ENCODE data around the gene TRIP10.
A peak's percentile ranks its signal among the peaks of the same experiment; 100 is the strongest.
"Not testable (repeated sequence)": the region's sequence is repeated elsewhere in the genome, so short reads cannot be mapped to it uniquely, and the experiment has no call there.

TRIP10 gene, protein sequence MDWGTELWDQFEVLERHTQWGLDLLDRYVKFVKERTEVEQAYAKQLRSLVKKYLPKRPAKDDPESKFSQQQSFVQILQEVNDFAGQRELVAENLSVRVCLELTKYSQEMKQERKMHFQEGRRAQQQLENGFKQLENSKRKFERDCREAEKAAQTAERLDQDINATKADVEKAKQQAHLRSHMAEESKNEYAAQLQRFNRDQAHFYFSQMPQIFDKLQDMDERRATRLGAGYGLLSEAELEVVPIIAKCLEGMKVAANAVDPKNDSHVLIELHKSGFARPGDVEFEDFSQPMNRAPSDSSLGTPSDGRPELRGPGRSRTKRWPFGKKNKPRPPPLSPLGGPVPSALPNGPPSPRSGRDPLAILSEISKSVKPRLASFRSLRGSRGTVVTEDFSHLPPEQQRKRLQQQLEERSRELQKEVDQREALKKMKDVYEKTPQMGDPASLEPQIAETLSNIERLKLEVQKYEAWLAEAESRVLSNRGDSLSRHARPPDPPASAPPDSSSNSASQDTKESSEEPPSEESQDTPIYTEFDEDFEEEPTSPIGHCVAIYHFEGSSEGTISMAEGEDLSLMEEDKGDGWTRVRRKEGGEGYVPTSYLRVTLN

GRCh38 chr19:6739390-6739882, at the start of gene TRIP10:
Gene TRIP10 (plus strand): TSS chr19:6739680. CDS start chr19:6739762, 82 bp downstream.
- peak; percentile 64 to 74 (median 71) for DNase-seq (ENCODE audit: low read depth in 3 of 3)

DNA sequence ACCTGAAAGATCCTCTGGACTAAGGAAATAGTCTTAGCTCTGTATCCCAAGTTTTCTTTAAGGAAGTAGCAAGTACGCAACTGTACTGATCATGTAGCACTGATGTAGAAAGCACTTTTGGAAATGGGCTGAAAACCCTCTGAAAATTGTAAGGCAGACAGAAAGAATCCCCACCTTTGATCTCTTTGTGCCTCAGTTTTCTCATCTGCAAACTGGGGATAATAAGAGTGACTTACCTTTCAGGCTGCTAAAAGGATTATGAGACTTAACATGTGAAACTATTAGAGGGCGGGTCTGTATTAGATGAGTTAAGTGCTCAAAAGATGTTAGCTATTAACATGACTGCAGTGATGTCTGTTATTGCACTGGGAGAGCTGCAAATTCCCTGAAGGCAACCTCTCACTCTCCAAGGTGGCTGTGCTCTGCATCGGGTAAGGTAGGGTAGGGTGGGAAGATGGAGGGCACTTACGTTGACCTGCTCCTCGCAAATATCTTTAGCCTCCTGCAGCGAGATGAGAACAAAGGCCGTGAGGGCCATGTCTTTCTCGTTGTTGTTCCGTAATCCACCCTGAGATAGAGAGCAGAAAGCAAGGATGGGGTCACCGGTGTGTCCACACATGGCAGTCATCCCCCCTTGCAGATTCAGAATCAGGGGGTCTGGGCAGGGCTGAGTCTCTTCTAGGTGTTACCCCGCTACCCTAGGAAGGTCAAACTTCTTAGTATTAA, 49.2 kb upstream of the TRIP10 start:
- no peak for DNase-seq (ENCODE audit: low read depth in 3 of 3)

DNA sequence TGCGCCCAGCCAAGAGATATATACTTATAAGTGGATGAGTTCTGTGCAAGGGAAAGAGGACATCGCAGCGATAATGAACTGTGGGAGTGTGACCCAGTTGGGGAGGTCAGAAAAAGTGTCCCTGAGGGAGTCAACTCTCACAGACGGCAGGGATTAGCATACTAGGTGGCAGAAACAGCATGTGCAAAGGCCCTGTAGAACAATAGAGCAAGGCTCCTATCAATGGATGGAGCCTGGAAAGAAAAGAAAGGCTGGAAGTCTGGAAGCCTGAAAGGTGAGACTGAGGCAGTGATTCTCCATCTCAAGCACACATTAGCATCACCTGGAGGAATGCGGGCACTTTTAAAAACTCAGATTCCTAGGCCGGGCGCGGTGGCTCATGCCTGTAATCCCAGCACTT, 48.1 kb upstream of the TRIP10 start:
- no peak for DNase-seq (ENCODE audit: low read depth in 3 of 3)

GRCh38 chr19:6692027-6692426, 47.5 kb upstream of the TRIP10 start:
- DNase-seq (ENCODE audit: low read depth in 3 of 3), result no peak

DNA sequence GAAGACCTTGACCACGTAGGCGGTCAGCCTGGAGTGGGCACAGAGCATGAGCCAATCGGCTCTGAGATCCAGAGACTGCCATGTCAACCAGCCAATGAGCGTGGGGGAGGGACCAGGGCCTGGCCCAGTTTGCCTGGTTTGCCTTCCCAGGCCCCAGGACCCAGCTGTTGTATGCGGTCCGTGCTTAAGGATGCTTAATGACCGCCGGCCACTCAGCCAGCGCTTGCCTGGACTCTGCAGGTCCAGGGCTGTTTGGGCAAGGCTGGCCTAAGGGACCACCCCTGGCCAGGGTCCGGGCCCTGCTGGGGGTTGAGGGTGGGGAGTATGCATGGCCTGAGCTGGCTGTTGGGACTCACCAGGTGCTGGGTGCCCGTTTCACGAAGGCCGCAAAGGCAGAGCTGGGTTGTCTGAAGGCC, 46.4 kb upstream of the TRIP10 start:
- no peak for DNase-seq (ENCODE audit: low read depth in 3 of 3)

GRCh38 chr19:6693681-6694080, 45.8 kb upstream of the TRIP10 start:
- no peak for DNase-seq (ENCODE audit: low read depth in 3 of 3)

- no peak for DNase-seq (ENCODE audit: low read depth in 3 of 3)
Measured at GRCh38 chr19:6694147-6694815, 45.2 kb upstream of the TRIP10 start.

DNA sequence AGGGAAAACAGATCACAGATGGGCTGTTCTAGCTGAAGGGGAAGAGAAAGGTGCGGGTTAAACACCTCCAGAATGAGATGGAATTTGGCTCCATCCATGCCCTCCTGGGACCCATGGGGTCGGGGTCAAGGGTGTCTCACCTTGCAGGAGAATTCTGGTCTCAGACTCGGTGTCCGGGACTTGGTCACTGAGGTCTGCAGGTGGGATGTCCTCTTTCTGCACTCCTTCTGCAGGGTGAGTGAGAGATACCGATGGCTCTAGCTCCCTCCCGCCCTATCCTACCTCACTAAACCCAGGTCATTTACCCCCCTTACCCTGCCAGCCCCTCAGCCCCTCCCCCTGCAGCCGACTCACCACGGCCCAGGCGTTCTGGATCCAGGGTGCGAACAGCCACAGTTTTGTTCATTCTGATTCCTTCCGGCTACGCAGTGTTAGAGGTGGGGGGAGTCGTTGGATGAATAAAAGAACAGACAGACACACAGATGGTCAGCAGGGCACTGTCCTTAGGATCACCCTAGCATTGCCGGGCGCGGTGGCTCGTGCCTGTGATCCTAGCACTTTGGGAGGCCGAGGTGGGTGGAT, 43.1 kb upstream of the TRIP10 start:
- DNase-seq (ENCODE audit: low read depth in 3 of 3), result no peak

DNA sequence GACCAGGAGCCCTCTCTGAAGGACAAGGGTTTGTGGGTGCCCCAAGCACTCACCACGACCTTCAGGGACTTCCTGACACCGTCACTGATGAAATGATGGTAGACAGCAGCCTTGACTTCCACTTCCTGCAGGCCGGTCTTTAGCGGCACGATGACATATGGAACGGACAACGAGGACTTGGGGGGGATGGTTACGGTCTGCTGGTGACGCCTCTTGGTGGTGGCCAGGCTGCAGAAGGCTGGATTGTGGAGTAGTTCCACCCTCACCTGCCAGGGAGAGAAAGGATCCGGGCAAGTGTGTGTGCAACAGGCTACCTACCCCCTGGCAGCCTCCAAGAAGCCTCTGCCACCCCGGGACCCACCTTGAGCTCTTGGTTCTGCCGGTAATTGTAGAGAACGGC, 42.2 kb upstream of the TRIP10 start:
- DNase-seq (ENCODE audit: low read depth in 3 of 3), result no peak

DNA sequence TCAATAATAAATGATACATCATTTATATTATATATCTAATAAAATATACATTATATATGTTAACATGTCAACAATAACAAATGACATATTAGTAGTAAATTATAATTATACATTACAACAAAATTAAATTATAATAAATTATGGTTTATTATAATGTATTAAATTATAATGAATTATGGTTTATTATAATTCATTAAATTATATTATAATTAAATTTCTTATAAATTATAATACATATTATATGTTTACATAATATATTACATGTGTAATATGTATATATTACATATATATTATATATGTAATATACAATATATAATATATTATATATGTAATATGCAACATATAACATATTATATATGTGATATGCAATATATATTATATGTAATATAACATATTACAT, 39.5 kb upstream of the TRIP10 start:
- no peak for DNase-seq (ENCODE audit: low read depth in 3 of 3)

DNA sequence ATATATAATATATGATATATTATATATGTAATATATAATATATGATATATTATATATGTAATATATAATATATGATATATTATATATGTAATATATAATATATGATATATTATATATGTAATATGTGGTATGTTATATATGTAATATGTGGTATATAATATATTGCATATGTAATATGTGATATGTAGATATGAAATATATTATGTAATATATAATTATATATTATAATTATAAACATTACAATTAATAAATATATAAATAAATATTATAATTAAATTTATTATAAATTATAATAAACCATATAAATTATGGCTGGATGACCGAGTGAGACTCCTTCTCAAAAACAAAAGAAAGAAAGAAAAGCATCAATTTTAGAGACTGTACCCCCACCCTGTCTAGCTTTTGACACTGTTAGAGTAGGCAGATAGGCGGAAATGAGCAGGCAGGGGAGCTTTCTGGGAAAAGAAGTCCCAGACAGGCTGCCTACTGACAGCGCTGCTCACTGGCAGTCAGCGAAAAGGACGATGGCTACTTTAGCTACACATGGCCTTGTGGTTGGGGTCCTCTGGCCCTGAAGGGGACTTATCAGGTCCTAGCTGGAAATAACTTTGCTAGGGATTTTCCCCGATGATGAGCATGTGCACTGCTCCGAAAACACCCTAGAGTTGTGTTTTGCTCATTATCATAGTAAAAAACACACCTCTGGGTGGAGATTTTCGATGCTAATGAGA, 38.7 kb upstream of the TRIP10 start:
- DNase-seq (ENCODE audit: low read depth in 3 of 3), result no peak

DNA sequence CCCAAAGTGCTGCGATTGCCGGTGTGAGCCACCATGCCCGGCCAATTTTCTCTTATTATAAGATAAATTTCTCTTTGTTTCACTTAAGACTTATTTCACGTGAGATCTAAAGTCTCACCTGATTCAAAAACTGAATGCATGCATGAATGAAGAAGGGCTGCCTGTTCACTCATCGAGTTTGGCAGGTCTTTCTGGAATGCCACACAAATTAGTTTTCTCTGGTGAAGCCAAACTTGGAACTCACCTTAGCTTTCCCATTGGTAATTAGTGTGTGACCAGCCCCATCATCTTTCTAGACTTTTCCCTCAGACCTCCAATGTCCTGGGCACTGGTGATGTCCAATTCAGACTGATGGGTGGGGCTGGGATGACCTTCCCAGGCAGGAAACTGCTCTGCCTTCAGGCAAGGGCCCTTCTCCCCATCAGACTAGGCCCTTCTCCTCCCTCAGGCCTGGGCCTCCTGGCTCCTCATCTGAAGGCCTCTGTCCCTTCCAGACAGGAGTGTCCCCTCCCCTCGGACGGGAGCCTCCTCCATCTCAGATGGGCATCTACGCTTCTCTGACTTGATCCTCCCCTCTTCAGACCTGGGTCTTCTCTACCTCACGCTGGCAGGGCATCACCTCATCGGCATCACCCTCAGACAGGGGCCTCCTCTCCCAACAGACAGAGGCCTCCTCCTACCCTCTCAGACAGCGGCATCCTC, 33.4 kb upstream of the TRIP10 start:
- DNase-seq (ENCODE audit: low read depth in 3 of 3), result no peak

- no peak for DNase-seq (ENCODE audit: low read depth in 3 of 3)
Measured at GRCh38 chr19:6706633-6706958, 32.9 kb upstream of the TRIP10 start.

DNA sequence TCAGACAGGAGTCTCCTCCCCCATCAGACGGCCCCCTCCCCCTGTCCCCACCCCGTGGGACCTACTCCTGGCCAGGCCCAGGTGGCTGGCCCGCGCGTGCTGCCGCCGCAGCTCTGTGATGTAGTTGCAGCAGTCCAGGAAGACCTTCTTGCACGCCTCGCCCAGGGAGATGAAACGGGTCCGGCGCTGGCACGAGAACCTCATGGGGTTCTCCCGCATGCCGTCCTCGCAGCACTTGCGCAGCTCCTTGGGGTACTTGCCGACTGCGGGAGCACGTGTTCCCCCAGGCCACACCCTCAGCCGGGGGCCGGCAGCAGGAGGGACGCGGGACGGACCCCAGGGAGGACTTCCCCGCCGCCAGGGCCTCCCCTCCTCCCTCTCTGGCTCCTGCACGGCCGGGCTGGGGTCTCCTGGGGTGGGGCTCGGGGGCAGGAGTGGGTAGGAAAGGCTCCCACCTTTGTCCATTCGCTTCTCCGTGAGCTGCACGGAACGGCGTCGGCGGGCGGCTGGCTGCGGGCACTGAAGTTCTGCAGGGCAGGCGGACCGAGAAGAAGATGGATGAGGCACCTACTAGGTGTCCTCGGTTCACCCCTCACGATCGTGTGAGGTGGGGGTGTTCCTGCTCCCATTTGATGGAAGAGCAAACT, 32.3 kb upstream of the TRIP10 start:
- no peak for DNase-seq (ENCODE audit: low read depth in 3 of 3)

DNA sequence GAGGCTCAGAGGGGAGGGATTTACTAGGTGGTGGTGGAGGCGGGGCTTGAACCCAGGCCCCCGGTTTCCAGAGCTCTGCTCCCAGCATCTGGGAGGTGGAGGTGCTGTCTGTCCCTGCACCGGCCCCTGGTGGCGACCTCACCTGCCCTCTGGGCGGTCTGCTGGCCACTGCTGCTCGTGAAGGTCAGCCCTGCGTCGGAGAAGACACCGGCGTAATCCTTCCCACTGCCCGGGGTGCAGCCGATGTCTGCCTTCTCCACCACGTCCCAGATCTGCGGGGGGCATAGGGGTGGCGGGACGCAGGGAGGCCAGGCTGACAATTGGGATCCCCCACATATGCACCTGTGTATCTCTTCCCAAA, 31.8 kb upstream of the TRIP10 start:
- no peak for DNase-seq (ENCODE audit: low read depth in 3 of 3)

DNA sequence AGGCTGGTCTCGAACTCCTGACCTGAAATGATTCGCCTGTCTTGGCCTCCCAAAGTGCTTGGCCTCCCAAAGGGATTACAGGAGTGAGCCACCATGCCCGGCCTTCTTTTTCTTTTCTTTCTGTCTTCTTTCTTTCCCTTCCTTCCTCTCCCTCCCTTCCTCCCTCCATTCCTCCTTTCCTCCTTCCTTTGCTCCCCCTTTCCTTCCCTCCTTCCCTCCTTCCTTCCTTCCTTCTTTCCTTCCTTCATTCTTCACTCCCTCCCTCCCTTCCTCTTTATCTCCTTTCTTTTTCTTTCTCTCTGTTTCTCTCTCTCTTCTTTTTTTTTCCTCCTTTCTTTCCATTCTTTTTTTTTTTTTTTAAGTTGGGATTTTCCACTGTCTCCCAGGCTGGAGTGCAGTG, 31.1 kb upstream of the TRIP10 start:
- DNase-seq (ENCODE audit: low read depth in 3 of 3), result no peak

DNA sequence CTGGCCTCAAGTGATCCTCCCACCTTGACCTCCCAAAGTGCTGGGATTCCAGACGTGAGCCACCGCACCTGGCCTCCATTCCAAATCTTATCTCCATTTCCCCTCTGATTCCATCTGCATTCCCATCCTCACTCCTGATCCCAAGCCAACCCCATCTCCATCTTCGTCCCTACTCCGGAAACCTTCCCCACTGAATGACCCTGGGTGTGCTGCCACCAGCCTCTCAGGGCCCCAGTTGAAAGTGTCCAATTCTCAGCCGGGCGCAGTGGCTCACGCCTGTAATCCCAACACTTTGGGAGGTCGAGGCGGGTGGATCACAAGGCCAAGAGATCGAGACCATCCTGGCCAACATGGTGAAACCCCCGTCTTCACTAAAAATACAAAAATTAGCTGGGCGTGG, 30.6 kb upstream of the TRIP10 start:
- DNase-seq (ENCODE audit: low read depth in 3 of 3), result not testable (repeated sequence)

- DNase-seq (ENCODE audit: low read depth in 3 of 3), result no peak
Measured at GRCh38 chr19:6709549-6709948, 29.9 kb upstream of the TRIP10 start.

DNA sequence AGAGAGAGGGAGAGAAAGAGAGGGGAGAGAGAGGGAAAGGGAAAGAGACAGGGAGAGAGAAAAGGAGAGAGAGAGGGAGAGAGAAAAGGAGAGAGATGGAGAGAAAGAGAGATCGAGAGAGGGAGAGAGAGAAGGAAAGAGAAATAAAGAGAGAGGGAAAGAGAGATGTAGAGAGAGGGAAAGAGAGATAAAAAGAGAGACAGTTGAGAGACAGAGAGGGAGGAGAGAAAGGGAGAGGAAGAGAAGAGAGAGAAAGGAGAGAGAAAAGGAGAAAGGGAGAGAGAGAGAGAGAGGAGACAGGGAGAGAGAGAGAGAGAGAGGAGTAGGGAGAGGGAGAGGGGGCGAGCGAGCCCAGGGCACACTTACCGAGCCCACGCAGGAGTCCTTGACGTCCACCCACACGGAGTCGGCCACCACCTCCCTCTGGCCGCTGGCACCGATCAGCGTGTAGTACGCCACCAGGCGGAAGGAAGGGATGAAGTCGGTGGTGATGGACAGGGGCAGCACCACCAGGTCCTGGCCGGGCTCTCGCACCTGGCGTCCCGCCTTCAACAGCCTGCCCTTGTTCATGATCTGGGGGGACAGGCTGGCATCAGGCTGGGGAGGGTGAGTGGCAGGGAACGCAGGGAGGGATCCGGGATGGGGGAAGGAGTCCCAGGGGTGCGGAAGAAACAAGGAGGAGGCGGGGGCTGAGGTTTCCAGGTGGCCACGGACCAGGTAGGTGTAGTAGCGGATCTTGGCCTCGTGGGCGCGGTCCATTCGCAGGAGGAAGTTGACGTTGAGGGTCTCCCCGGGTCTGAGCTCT, 29.0 kb upstream of the TRIP10 start:
- DNase-seq (ENCODE audit: low read depth in 3 of 3), result no peak

DNA sequence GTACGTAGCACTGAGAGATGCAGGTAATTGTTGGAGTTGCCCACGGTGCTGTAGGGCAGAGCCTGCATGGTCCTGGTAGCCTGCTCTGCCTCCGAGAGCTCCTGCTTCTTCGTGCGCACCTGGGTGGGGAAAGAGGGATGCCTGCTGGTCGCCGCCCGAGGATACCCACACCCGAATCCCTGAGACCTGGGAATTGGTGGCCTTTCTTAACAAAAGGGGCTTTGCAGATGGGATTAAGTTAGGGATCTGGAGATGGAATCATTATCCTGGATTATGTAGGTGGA, 28.5 kb upstream of the TRIP10 start:
- DNase-seq (ENCODE audit: low read depth in 3 of 3), result no peak

Data from stimulated activated CD4-positive, alpha-beta T cell treated with anti-CD3 and anti-CD28 coated beads, TNF-alpha, amount 100 ng/mL, for 24 hours (primary cell).